ENCODE data around the gene ABCA13.

DNA sequence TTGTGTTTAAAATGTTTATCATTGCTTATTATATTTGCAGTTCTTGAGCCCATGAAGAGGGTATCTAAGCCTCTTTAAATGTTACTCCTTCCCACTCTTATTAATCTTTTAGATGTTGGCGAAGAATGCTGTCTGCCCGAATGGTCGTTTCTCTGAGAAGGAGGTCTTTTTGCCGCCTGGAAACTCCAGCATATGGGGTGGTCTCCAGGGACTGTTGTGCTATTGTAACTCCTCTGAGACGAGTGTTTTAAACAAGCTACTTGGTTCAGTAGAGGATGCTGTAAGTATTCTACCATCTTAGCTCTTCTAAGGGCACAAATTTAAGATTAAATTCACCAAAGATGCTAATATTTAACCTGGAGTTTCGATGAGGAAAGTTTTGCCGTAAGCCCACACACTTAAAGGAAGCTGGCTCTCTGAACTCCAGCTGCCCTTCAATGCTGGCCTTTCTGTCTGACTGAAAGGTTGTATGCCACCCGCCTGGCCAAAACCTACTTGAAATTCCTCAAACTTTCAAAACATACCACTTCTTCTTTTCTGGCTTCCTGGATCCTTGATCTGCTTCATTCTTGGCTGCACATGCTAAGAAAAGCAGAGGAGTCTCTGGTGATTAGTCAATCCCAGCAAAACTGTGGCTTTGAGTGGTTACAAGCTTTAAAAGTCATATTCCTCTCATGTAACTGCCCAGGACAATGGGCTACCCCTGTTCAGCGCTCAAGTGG is 74.7 kb downstream of the ABCA13 start:
- TF ChIP-seq, protein P1, sequence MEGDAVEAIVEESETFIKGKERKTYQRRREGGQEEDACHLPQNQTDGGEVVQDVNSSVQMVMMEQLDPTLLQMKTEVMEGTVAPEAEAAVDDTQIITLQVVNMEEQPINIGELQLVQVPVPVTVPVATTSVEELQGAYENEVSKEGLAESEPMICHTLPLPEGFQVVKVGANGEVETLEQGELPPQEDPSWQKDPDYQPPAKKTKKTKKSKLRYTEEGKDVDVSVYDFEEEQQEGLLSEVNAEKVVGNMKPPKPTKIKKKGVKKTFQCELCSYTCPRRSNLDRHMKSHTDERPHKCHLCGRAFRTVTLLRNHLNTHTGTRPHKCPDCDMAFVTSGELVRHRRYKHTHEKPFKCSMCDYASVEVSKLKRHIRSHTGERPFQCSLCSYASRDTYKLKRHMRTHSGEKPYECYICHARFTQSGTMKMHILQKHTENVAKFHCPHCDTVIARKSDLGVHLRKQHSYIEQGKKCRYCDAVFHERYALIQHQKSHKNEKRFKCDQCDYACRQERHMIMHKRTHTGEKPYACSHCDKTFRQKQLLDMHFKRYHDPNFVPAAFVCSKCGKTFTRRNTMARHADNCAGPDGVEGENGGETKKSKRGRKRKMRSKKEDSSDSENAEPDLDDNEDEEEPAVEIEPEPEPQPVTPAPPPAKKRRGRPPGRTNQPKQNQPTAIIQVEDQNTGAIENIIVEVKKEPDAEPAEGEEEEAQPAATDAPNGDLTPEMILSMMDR (optimal IDR thresholded peaks at IDR 0.05 in 1 of 3, IDR thresholded peaks at IDR 0.05 in 1 of 3, conservative IDR thresholded peaks at IDR 0.05 in 1 of 3; ENCODE audit: extremely low read depth in 1 of 3, insufficient read depth in 2 of 3, low read length in 3 of 3) = no peak
- no peak for TF ChIP-seq EZH2 (IDR thresholded peaks at IDR 0.05; ENCODE audit: low read length)
